ENCODE data around the gene TAF3. TPM values are rescaled to one million over a fixed set of nuclear protein-coding genes. Genes with fewer than 3 reads are reported as not detected.

The TAF3 gene
- total RNA-seq, 2 donors from 2014 or later: 15.6 to 20.0 TPM

DNA sequence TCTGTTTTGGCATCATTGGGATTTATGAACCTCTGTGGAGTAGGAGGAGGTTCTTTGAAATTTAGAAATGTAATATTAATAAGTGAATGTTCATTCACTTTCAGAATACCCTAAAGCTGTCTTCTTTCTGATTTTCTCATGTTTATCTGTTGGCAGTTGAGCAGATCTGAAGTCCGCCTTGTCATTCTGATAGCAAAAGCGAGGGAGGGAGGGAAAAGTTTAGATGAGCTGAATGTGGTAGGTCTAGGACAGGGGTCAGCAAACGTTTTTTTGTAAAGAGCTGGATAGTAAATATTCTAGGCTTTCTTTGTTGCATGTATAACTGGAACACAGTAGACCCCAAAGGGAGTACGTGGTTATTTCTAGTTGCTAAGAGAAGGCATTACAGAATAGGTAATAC, 141.8 kb downstream of the TAF3 start:
- Mint-ChIP-seq H3K4me3 (no peak overlapping the region), H3K27me3 (no peaks in the 10 kb centered on the region), H3K36me3 (peaks cover 13% of the 10 kb centered on the region), H3K9me3 (no peaks in the 10 kb centered on the region), H3K27ac (no peak overlapping the region), H3K4me1 (ENCODE audit: low read depth in 2 of 2) (peaks cover 10 to 12% of the 10 kb centered on the region in 2 donors)
- DNase-seq (ENCODE audit: low spot score): no peak
- ATAC-seq: no peak

DNA sequence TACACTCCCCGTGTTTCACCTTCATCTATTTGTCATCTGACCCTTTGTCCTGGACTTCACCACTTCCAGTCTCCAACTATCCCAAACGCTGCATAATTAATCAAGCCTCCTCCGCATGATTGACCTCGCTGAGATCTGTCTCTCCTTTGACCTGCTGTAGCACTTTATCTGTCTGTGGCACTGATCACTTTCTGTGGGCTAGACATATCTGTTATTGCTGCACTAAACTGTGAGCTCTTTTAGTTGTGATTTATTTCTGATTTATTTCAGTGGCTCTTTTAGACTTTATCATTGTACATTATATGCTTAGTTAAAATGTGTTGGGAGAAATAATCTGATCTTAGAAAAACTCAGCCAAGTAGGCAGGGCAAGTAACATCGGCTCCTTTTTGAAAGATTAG, 144.3 kb downstream of the TAF3 start:
- ATAC-seq (no peak), DNase-seq (ENCODE audit: low spot score) (no peak)
- no peak overlapping the region for H3K4me3 Mint-ChIP-seq
- H3K9me3 Mint-ChIP-seq: no peaks in the 10 kb centered on the region
- H3K27ac Mint-ChIP-seq: no peak overlapping the region
- peaks cover 3 to 9% of the 10 kb centered on the region in 2 donors for H3K4me1 Mint-ChIP-seq (ENCODE audit: low read depth in 2 of 2)
- no peaks in the 10 kb centered on the region for H3K27me3 Mint-ChIP-seq
- peaks cover 17% of the 10 kb centered on the region for H3K36me3 Mint-ChIP-seq

DNA sequence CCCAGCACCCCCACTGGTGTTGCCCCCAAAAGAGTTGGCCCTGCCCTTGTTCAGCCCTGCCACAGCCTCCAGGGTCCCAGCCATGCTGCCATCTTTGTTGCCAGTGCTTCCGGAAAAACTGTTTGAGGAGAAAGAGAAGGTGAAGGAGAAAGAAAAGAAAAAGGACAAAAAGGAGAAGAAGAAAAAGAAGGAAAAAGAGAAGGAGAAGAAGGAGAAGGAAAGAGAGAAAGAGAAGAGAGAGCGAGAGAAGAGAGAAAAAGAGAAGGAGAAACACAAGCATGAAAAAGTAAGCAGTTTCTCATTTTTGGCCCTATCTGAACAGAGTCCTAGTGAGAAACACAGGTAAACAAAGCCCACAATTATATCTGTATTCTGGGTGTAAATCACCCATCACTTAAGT, 147.2 kb downstream of the TAF3 start:
- no peak overlapping the region for H3K27ac Mint-ChIP-seq
- H3K9me3 Mint-ChIP-seq: no peaks in the 10 kb centered on the region
- no peak overlapping the region for H3K4me3 Mint-ChIP-seq
- H3K27me3 Mint-ChIP-seq: no peaks in the 10 kb centered on the region
- peaks cover 7 to 18% of the 10 kb centered on the region in 2 donors for H3K4me1 Mint-ChIP-seq (ENCODE audit: low read depth in 2 of 2)
- DNase-seq (ENCODE audit: low spot score): no peak
- ATAC-seq: no peak
- H3K36me3 Mint-ChIP-seq: peaks cover 17% of the 10 kb centered on the region

DNA sequence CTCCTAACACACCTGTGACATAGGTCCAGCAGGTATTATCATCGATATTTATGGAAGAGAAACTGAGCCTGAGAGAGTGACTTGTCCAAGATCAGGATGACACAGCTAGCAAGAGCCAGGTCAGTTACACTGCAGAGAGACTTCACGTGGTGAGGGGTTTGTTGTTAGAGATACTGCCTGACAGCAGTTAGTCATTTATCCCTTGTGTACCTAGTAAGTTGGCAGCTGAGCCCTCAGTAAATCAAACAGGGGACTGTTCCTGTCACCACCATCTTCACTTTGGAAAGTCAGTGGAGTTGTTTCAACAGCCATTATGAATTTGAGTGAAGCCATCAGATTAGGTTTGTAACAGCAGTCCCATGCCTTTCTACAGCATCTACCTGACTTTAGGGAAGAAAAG, 148.7 kb downstream of the TAF3 start:
- DNase-seq (ENCODE audit: low spot score) (no peak), ATAC-seq (no peak)
- Mint-ChIP-seq H3K27ac (no peak overlapping the region), H3K36me3 (peaks cover 17% of the 10 kb centered on the region), H3K9me3 (no peaks in the 10 kb centered on the region), H3K4me3 (no peak overlapping the region), H3K4me1 (ENCODE audit: low read depth in 2 of 2) (peaks cover 9 to 18% of the 10 kb centered on the region in 2 donors), H3K27me3 (no peaks in the 10 kb centered on the region)

DNA sequence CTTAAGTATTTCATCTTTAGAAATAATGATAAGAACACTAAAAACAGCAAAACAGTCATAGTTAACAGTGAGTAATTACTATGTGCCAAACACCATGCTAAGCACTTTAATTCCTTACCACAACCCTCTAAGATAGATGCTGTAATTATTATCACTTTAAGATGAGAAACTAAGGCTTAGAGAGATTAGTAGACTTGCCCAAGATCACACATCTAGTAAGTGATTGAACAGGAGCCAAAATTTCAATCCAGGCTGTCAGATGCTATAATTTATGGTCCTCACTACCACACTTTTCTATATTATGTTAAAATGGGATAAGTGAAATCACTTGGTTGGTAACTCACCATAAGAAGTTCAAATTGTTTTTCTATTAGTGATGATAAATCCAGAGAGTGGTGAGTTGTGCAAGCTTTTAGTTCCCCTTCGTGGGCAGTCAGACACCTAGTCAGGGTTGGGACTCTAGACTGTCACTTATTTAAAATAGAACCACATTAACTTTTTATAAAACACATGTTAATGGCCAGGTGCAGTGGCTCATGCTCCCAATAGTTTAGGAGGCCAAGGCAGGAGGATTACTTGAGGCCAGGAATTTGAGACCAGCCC, 150.3 kb downstream of the TAF3 start:
- H3K27ac Mint-ChIP-seq: no peak overlapping the region
- peaks cover 17% of the 10 kb centered on the region for H3K36me3 Mint-ChIP-seq
- no peaks in the 10 kb centered on the region for H3K9me3 Mint-ChIP-seq
- DNase-seq (ENCODE audit: low spot score) (no peak), ATAC-seq (no peak)
- H3K4me3 Mint-ChIP-seq: no peak overlapping the region
- no peaks in the 10 kb centered on the region for H3K27me3 Mint-ChIP-seq
- peaks cover 10 to 18% of the 10 kb centered on the region in 2 donors for H3K4me1 Mint-ChIP-seq (ENCODE audit: low read depth in 2 of 2)

DNA sequence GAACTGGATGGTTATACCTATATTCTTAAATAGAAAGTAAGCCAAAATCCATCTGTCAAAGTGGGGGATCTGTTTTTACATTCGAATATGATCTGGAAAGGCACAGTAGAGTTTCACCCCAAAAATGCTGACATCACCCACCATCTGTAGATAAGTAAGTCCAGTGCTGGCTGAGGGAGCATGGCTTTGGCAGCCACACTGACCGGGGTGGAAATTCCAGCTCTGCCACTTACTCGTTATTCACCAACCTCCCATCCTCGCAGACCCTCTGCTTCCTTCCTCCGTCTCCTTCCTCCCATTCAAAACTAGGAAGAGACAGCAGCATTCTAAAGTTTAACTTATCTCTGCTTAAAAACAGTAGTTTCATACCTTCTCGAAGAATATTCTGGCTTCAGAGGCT, 151.3 kb downstream of the TAF3 start:
- no peak for ATAC-seq
- H3K27me3 Mint-ChIP-seq: no peaks in the 10 kb centered on the region
- DNase-seq (ENCODE audit: low spot score): no peak

DNA sequence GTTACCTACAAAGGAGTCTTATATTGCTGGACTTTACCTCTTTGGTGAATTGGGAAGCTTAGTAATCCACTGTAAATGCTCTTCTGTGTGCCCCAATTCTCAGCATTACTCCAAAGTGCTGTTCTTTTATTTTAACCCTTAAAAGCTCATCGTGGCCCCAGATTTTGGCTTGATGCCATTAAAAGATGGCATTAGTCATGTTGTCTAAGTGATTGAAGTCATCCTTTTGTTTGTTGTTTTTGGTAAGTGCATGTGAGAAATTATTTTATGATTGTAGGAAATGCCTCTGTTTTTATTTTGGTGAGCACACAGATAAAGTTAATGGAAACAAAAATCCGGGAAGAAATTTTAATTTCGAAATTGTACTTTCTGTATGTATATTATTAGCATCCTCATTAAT, 153.6 kb downstream of the TAF3 start:
- Mint-ChIP-seq H3K4me1 (ENCODE audit: low read depth in 2 of 2) (peaks cover 9 to 11% of the 10 kb centered on the region in 2 donors), H3K36me3 (no peaks in the 10 kb centered on the region), H3K27me3 (no peaks in the 10 kb centered on the region), H3K9me3 (no peaks in the 10 kb centered on the region), H3K27ac (no peak overlapping the region), H3K4me3 (no peak overlapping the region)
- DNase-seq (ENCODE audit: low spot score): no peak
- no peak for ATAC-seq

More for the DNA sequence above, 151.3 kb downstream of the TAF3 start:
- no peaks in the 10 kb centered on the region for H3K9me3 Mint-ChIP-seq
- peaks cover 9% of the 10 kb centered on the region for H3K36me3 Mint-ChIP-seq
- H3K4me1 Mint-ChIP-seq (ENCODE audit: low read depth in 2 of 2): peaks cover 14 to 17% of the 10 kb centered on the region in 2 donors
- H3K4me3 Mint-ChIP-seq: no peak overlapping the region
- no peak overlapping the region for H3K27ac Mint-ChIP-seq

DNA sequence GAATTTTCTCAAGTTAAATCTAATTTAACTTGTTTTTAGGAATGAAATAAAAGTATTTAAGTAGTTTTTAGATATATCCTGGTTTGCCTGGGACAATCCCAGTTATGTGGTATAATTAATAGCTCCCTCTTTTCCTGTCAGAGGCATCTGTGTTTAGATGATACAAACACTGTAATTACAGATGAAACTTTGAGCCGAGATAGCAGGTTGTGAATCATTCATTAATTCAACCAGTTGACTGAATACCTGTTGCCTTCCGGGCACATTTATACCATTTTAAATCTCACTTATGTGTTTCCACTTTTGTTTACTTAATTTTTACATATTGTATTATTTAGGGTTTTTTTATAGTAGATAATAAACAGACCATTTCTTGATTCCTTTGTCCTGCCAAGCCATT, 154.1 kb downstream of the TAF3 start:
- Mint-ChIP-seq H3K9me3 (no peaks in the 10 kb centered on the region), H3K27ac (no peak overlapping the region), H3K27me3 (no peaks in the 10 kb centered on the region), H3K4me3 (no peak overlapping the region), H3K36me3 (no peaks in the 10 kb centered on the region), H3K4me1 (ENCODE audit: low read depth in 2 of 2) (peaks cover 9 to 11% of the 10 kb centered on the region in 2 donors)
- no peak for DNase-seq (ENCODE audit: low spot score)
- ATAC-seq: no peak

DNA sequence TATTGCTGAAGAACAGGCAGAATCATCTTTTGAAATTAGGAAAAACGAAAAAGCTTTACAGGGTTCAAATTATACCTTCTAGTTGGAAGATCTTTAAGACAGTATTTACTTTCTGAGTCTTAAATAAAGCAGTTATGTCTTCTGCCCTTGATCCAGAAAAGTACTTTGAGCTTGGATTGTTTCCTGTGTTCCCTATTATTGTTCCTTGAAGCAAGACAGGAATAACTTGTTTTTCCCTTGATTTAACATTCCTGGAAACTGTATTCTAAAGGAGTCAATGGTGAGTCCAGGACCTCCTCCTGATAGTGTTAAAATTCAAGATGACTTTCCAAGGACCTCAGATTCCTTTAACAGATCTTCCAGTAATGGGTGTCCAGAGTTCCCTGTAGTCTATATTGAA, 161.9 kb downstream of the TAF3 start:
- H3K27ac Mint-ChIP-seq: no peak overlapping the region
- H3K4me3 Mint-ChIP-seq: no peak overlapping the region
- no peaks in the 10 kb centered on the region for H3K9me3 Mint-ChIP-seq
- no peaks in the 10 kb centered on the region for H3K36me3 Mint-ChIP-seq
- DNase-seq (ENCODE audit: low spot score): no peak
- ATAC-seq: no peak
- no peaks in the 10 kb centered on the region for H3K27me3 Mint-ChIP-seq
- H3K4me1 Mint-ChIP-seq (ENCODE audit: low read depth in 2 of 2): no peaks in the 10 kb centered on the region

DNA sequence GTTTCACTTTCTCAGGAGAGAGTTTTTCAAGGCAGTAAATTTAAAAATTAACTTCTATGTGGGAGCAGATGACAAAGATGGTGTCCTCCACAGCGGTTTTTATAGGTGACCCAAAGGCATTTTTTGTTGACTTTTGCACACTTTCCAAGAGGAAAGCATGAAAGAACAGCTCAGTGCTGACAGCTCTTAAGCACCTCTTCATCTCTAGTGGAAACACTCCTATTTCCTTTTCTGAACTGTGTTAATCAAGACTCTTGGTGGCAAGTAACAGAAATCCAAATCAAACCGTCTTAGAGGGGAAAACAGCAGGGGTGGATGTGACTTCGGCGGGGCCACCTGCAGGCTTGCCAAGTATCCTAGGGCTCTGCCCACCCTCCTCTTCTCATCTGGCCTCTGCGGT, 164.4 kb downstream of the TAF3 start:
- Mint-ChIP-seq H3K36me3 (peaks cover 9% of the 10 kb centered on the region), H3K27ac (no peak overlapping the region)

DNA sequence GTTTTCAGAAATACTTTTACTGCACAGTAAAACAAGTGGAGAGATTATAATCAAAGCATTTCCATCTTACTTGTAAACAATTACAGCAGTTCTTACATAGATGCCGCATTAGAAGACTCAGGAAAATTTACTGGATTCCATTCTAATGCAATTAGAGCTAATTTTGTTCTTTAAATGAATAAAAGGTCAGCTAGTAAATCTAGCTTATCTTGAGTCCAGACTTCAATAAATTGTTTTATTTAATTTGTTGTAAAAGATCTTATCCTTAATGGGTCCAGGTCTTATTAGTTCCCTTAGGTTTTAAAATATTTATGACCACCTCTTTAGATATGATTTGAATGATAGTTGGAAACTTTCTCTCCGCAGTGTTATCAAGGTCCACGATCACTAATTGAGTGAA, 166.0 kb downstream of the TAF3 start:
- no peak overlapping the region for H3K4me3 Mint-ChIP-seq

More for the DNA sequence above, 164.4 kb downstream of the TAF3 start:
- ATAC-seq (no peak), DNase-seq (ENCODE audit: low spot score) (no peak)
- no peak overlapping the region for H3K4me3 Mint-ChIP-seq
- no peaks in the 10 kb centered on the region for H3K9me3 Mint-ChIP-seq
- H3K4me1 Mint-ChIP-seq (ENCODE audit: low read depth in 2 of 2): no peaks in the 10 kb centered on the region
- no peaks in the 10 kb centered on the region for H3K27me3 Mint-ChIP-seq

DNA sequence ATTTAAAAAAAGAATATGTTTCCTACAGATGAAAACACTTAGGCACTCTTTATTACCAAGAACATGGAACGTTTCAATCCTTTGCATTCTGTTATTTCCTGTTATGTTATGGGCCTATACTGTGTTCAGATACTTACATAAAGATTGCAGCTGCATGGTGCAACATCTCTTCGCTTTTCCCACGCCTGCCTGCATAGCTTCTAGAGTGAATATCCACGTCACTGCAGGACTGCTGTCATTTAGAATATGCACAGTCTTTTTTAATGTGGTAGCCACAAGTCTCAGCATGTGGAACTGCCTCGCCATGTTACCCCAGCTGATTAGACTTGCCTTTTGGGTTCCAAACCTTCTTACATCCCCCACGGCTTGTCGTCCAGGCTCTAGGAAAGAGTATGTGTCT, 166.6 kb downstream of the TAF3 start:
- DNase-seq (ENCODE audit: low spot score) (no peak), ATAC-seq (no peak)
- Mint-ChIP-seq H3K36me3 (peaks cover 9% of the 10 kb centered on the region), H3K27me3 (no peaks in the 10 kb centered on the region), H3K4me3 (no peak overlapping the region), H3K27ac (no peak overlapping the region), H3K9me3 (no peaks in the 10 kb centered on the region), H3K4me1 (ENCODE audit: low read depth in 2 of 2) (peaks cover 0 to 2% of the 10 kb centered on the region in 2 donors)

More for the DNA sequence above, 166.0 kb downstream of the TAF3 start:
- Mint-ChIP-seq H3K27ac (no peak overlapping the region), H3K4me1 (ENCODE audit: low read depth in 2 of 2) (peaks cover 0 to 2% of the 10 kb centered on the region in 2 donors), H3K27me3 (no peaks in the 10 kb centered on the region), H3K9me3 (no peaks in the 10 kb centered on the region), H3K36me3 (peaks cover 9% of the 10 kb centered on the region)
- DNase-seq (ENCODE audit: low spot score) (no peak), ATAC-seq (no peak)

DNA sequence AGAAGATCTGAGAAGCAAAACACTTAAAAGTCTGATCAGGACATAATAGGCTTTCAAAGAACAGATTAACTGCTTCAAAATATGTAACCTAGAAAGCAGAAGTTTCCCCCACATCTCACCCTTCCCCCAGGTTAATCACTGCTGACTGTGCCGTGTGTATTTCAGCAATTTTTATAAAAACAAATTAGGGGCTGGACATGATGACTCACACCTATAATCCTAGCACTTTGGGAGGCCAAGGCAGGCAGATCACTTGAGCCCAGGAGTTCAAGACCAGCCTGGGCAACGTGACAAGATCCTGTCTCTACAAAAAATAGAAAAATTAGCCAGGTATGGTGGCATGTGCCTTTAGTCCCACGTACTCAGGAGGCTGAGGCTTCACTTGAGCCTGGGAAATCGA, 168.5 kb downstream of the TAF3 start:
- Mint-ChIP-seq H3K27me3 (no peaks in the 10 kb centered on the region), H3K4me1 (ENCODE audit: low read depth in 2 of 2) (peaks cover 0 to 2% of the 10 kb centered on the region in 2 donors), H3K4me3 (no peak overlapping the region), H3K27ac (no peak overlapping the region), H3K9me3 (no peaks in the 10 kb centered on the region), H3K36me3 (peaks cover 9% of the 10 kb centered on the region)
- DNase-seq (ENCODE audit: low spot score): no peak
- no peak for ATAC-seq

DNA sequence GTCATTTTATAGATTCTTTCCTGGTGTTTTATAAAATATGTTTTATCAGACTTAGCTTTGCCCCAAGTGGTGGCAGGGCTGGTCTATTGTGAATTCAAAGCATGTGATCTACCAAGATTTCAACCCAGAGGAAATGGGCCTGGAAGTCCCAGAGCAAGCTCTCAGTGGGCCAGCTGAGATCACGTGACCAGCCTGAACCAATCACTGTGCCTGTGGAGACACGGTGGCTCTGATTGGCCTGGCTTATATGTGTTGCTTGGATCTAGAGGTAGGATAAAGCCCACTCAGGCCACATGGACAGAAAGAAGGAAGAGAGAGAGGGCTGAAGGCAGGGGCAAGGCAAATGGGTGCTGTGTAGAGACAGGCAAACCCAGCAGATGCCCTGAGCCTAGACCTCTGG, 170.7 kb downstream of the TAF3 start:
- no peak for DNase-seq (ENCODE audit: low spot score)
- Mint-ChIP-seq H3K36me3 (peaks cover 9% of the 10 kb centered on the region), H3K27ac (no peak overlapping the region), H3K9me3 (no peaks in the 10 kb centered on the region), H3K4me3 (no peak overlapping the region), H3K4me1 (ENCODE audit: low read depth in 2 of 2) (peaks cover 0 to 2% of the 10 kb centered on the region in 2 donors), H3K27me3 (no peaks in the 10 kb centered on the region)
- ATAC-seq: no peak

DNA sequence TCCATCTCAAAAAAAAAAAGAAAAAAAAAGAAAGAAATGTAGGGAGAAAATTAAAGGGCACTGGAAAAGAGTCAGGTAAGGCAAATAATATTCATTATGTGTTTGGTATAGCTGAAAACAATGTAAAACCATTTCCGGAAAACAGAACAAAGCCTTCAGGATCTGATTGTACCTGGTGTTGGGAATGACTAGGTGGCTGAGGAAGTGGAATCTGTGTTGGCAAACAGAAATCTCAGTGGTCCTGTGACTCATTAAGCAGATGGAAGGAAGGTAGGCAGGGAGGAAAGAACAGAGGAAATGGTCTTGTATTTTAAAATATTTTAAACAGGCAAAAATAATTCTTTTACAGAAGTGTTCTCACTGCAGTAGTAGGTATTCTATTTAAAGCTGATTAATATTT, 180.5 kb downstream of the TAF3 start:
- Mint-ChIP-seq H3K4me3 (no peak overlapping the region), H3K36me3 (peaks cover 23% of the 10 kb centered on the region), H3K4me1 (ENCODE audit: low read depth in 2 of 2) (no peaks in the 10 kb centered on the region), H3K27ac (no peak overlapping the region), H3K9me3 (no peaks in the 10 kb centered on the region), H3K27me3 (no peaks in the 10 kb centered on the region)
- no peak for DNase-seq (ENCODE audit: low spot score)
- no peak for ATAC-seq

All from natural killer cell treated with Interleukin-12 subunit alpha and Interleukin-12 subunit beta and Interleukin-15 and Interleukin-18, amount 100 ng/mL, for 72 hours (primary cell).